ENCODE results near the gene RAB7A. TPM values are rescaled to one million over a fixed set of nuclear protein-coding genes. Genes with fewer than 3 reads are reported as not detected.

RAB7A gene
- total RNA-seq, 2 experiments from 2014 or later: 297 to 534 TPM

- POLR2A ChIA-PET: no interaction called here
- H3K4me1 Mint-ChIP-seq: no peaks in the 10 kb centered on the region
- peaks cover 8% of the 10 kb centered on the region for H3K36me3 Mint-ChIP-seq (ENCODE audit: low read depth)
- no peaks in the 10 kb centered on the region for H3K27me3 Mint-ChIP-seq
- no peak overlapping the region for H3K27ac Mint-ChIP-seq
- ATAC-seq: no peak
- no peak for DNase-seq
- CTCF ChIA-PET: interaction anchor here (1.5 to 2.4 kb wide), 2 partner anchors 171 to 173 kb away, joined by 4 to 8 read pairs; no protein-coding TSS in a partner anchor
- intact Hi-C loops (cut with DNase I, micrococcal nuclease): loop anchor here in 1 of 2 experiments (10.0 kb wide), 1 partner anchor 329 kb away; no protein-coding TSS in a partner anchor
- H3K9me3 Mint-ChIP-seq (ENCODE audit: low read depth): peaks cover 26% of the 10 kb centered on the region
- H3K4me3 Mint-ChIP-seq: no peak overlapping the region
Measured at GRCh38 chr3:128853826-128854225, 127.8 kb downstream of the RAB7A start.

GRCh38 chr3:128854475-128854874, 128.5 kb downstream of the RAB7A start:
- H3K27me3 Mint-ChIP-seq: no peaks in the 10 kb centered on the region
- intact Hi-C loops (cut with DNase I, micrococcal nuclease): loop anchor here in 1 of 2 experiments (10.0 kb wide), 1 partner anchor 330 kb away; no protein-coding TSS in a partner anchor
- DNase-seq (no peak), ATAC-seq (no peak)
- no peaks in the 10 kb centered on the region for H3K4me1 Mint-ChIP-seq
- H3K9me3 Mint-ChIP-seq (ENCODE audit: low read depth): peaks cover 31% of the 10 kb centered on the region
- CTCF ChIA-PET: interaction anchor here (1.0 to 1.6 kb wide), 2 partner anchors 21 to 37 kb away, joined by 3 to 5 read pairs; no protein-coding TSS in a partner anchor
- no peak overlapping the region for H3K27ac Mint-ChIP-seq
- peaks cover 12% of the 10 kb centered on the region for H3K36me3 Mint-ChIP-seq (ENCODE audit: low read depth)
- POLR2A ChIA-PET: no interaction called here
- H3K4me3 Mint-ChIP-seq: no peak overlapping the region

GRCh38 chr3:128855569-128855968, 129.6 kb downstream of the RAB7A start:
- DNase-seq (no peak), ATAC-seq (no peak)
- ChIA-PET CTCF (interaction anchor here (1.6 kb wide), 2 partner anchors 10 to 38 kb away, joined by 3 read pairs; no protein-coding TSS in a partner anchor), POLR2A (no interaction called here)
- H3K9me3 Mint-ChIP-seq (ENCODE audit: low read depth): peaks cover 42% of the 10 kb centered on the region
- H3K27me3 Mint-ChIP-seq: no peaks in the 10 kb centered on the region
- no peaks in the 10 kb centered on the region for H3K4me1 Mint-ChIP-seq
- intact Hi-C loops (cut with DNase I, micrococcal nuclease): loop anchor here in 1 of 2 experiments (5.0 to 10.0 kb wide), 2 partner anchors 193 to 331 kb away; no protein-coding TSS in a partner anchor
- no peak overlapping the region for H3K27ac Mint-ChIP-seq
- peaks cover 23% of the 10 kb centered on the region for H3K36me3 Mint-ChIP-seq (ENCODE audit: low read depth)
- H3K4me3 Mint-ChIP-seq: no peak overlapping the region

GRCh38 chr3:128858167-128858566, 132.2 kb downstream of the RAB7A start:
- ChIA-PET POLR2A (no interaction called here), CTCF (no interaction called here)
- Mint-ChIP-seq H3K36me3 (ENCODE audit: low read depth) (peaks cover 36% of the 10 kb centered on the region), H3K27me3 (no peaks in the 10 kb centered on the region), H3K4me1 (no peaks in the 10 kb centered on the region), H3K27ac (no peak overlapping the region), H3K9me3 (ENCODE audit: low read depth) (peaks cover 47% of the 10 kb centered on the region), H3K4me3 (no peak overlapping the region)
- intact Hi-C loops (cut with DNase I, micrococcal nuclease): loop anchor here in 1 of 2 experiments (5.0 to 10.0 kb wide), 2 partner anchors 196 to 333 kb away; no protein-coding TSS in a partner anchor
- no peak for ATAC-seq
- no peak for DNase-seq

GRCh38 chr3:128859630-128860029, 133.6 kb downstream of the RAB7A start:
- ChIA-PET CTCF (no interaction called here), POLR2A (no interaction called here)
- no peaks in the 10 kb centered on the region for H3K4me1 Mint-ChIP-seq
- peaks cover 36% of the 10 kb centered on the region for H3K36me3 Mint-ChIP-seq (ENCODE audit: low read depth)
- intact Hi-C loops (cut with DNase I, micrococcal nuclease): loop anchor here in 1 of 2 experiments (5.0 to 10.0 kb wide), 3 partner anchors 177 to 335 kb away; no protein-coding TSS in a partner anchor
- peaks cover 40% of the 10 kb centered on the region for H3K9me3 Mint-ChIP-seq (ENCODE audit: low read depth)
- no peaks in the 10 kb centered on the region for H3K27me3 Mint-ChIP-seq
- H3K4me3 Mint-ChIP-seq: no peak overlapping the region
- no peak overlapping the region for H3K27ac Mint-ChIP-seq
- DNase-seq (no peak), ATAC-seq (no peak)

GRCh38 chr3:128861491-128861890, 135.5 kb downstream of the RAB7A start:
- DNase-seq (no peak), ATAC-seq (no peak)
- peaks cover 33% of the 10 kb centered on the region for H3K9me3 Mint-ChIP-seq (ENCODE audit: low read depth)
- CTCF ChIA-PET: interaction anchor here (0.6 kb wide), 1 partner anchor 14 kb away, joined by 3 read pairs; no protein-coding TSS in a partner anchor
- POLR2A ChIA-PET: no interaction called here
- H3K36me3 Mint-ChIP-seq (ENCODE audit: low read depth): peaks cover 36% of the 10 kb centered on the region
- no peak overlapping the region for H3K4me3 Mint-ChIP-seq
- H3K4me1 Mint-ChIP-seq: no peaks in the 10 kb centered on the region
- no peaks in the 10 kb centered on the region for H3K27me3 Mint-ChIP-seq
- H3K27ac Mint-ChIP-seq: no peak overlapping the region
- intact Hi-C loops (cut with DNase I, micrococcal nuclease): loop anchor here in 1 of 2 experiments (5.0 kb wide), 1 partner anchor 179 kb away; no protein-coding TSS in a partner anchor

- ATAC-seq: peak; percentile 62
Measured at GRCh38 chr3:128863560-128863959, 137.6 kb downstream of the RAB7A start.

More at GRCh38 chr3:128863560-128863959, 137.6 kb downstream of the RAB7A start:
- peak; percentile 60 for DNase-seq
- H3K9me3 Mint-ChIP-seq (ENCODE audit: low read depth): peaks cover 24% of the 10 kb centered on the region
- H3K27ac Mint-ChIP-seq: no peak overlapping the region
- no peaks in the 10 kb centered on the region for H3K27me3 Mint-ChIP-seq
- ChIA-PET POLR2A (no interaction called here), CTCF (interaction anchor here (0.6 to 1.4 kb wide), 7 partner anchors 12 to 155 kb away, joined by 3 to 8 read pairs (median 3); no protein-coding TSS in a partner anchor)
- H3K4me1 Mint-ChIP-seq: no peaks in the 10 kb centered on the region
- intact Hi-C loops (cut with DNase I, micrococcal nuclease): loop anchor here in 1 of 2 experiments (5.0 kb wide), 1 partner anchor 181 kb away; no protein-coding TSS in a partner anchor
- H3K4me3 Mint-ChIP-seq: no peak overlapping the region
- peaks cover 31% of the 10 kb centered on the region for H3K36me3 Mint-ChIP-seq (ENCODE audit: low read depth)

Other genes starting within 250 kb of the RAB7A start
- under 1 TPM; 0.05 to 0.07 TPM for gene GATA2, start 233.0 kb upstream of the RAB7A start, total RNA-seq
- gene RPN1, start 75.4 kb upstream of the RAB7A start, total RNA-seq: 100 to 1,000 TPM; 138 to 153 TPM
- 10 to 100 TPM; 60.0 to 70.7 TPM for gene ACAD9, start 153.4 kb downstream of the RAB7A start, total RNA-seq